ENCODE results near the gene TMEM151B. TPM values are rescaled to one million over a fixed set of nuclear protein-coding genes. Genes with fewer than 3 reads are reported as not detected.

Gene TMEM151B
- total and polyA plus RNA-seq, 9 of the 15 experiments (the other 6 are each of a cell fraction or from before 2014, with no cell fraction given): not detected

GRCh38 chr6:44222486-44223318 is 47.5 kb upstream of the TMEM151B start (continued):
- TF ChIP-seq TBP (optimal IDR thresholded peaks at IDR 0.05; ENCODE audit: low read depth, low read length) (peak; percentile 21), PRDM10 (IDR thresholded peaks at IDR 0.05; ENCODE audit: partially characterized antibody) (peak; percentile 96), SRSF9 (IDR thresholded peaks at IDR 0.05; ENCODE audit: borderline replicate concordance, low read depth, low read length) (no peak), RBM25 (IDR thresholded peaks at IDR 0.05; ENCODE audit: low read depth, low read length, severe bottlenecking) (no peak), KDM2B (CRISPR knock-in tag; IDR thresholded peaks at IDR 0.05) (peak; percentile 7; the same call in 1 of the 2 replicates)

Data from K562 (cell line).